Limb (tissue), 2 donors: ENCODE results near the gene C9orf72.
"Not testable (repeated sequence)": the region's sequence is repeated elsewhere in the genome, so short reads cannot be mapped to it uniquely, and the experiment has no call there.

Source experiments
- DNase-seq, 2 donors: peaks; one replicate each; pipeline ENCODE4 v3.0.0-alpha.2; 2016; ENCODE audit errors: extremely low spot score in 2 of 2

The C9orf72 gene

GRCh38 chr9:27572918-27573633 is at the start of gene C9orf72:
TSS of gene C9orf72 (minus strand) at chr9:27573481. CDS start at chr9:27567120, 6,361 bp downstream.
- DNase-seq = peak in 1 of 2 donors; percentile 93

GRCh38 chr9:27622693-27623340 is 49.5 kb upstream of the C9orf72 start:
- DNase-seq = no peak

GRCh38 chr9:27619743-27620142 is 46.5 kb upstream of the C9orf72 start:
- no peak for DNase-seq

- DNase-seq = no peak
Observed at GRCh38 chr9:27618066-27618465, 44.8 kb upstream of the C9orf72 start.

- no peak for DNase-seq
Observed at GRCh38 chr9:27614551-27614950, 41.3 kb upstream of the C9orf72 start.

GRCh38 chr9:27612036-27612435 is 38.8 kb upstream of the C9orf72 start:
- DNase-seq = not testable (repeated sequence)

- DNase-seq = no peak
Observed at GRCh38 chr9:27610622-27611021, 37.3 kb upstream of the C9orf72 start.

GRCh38 chr9:27602954-27603353 is 29.7 kb upstream of the C9orf72 start:
- no peak for DNase-seq

- no peak for DNase-seq
Observed at GRCh38 chr9:27602142-27602861, 29.0 kb upstream of the C9orf72 start.

GRCh38 chr9:27601396-27601795 is 28.1 kb upstream of the C9orf72 start:
- DNase-seq = no peak

GRCh38 chr9:27600256-27600655 is 27.0 kb upstream of the C9orf72 start:
- no peak for DNase-seq

GRCh38 chr9:27599870-27600238 is 26.6 kb upstream of the C9orf72 start:
- no peak for DNase-seq

GRCh38 chr9:27599102-27599869 is 26.0 kb upstream of the C9orf72 start:
- no peak for DNase-seq

- DNase-seq = no peak
Observed at GRCh38 chr9:27595733-27596132, 22.5 kb upstream of the C9orf72 start.

GRCh38 chr9:27591672-27592071 is 18.4 kb upstream of the C9orf72 start:
- DNase-seq = no peak

- no peak for DNase-seq
Observed at GRCh38 chr9:27591093-27591492, 17.8 kb upstream of the C9orf72 start.

- DNase-seq = no peak
Observed at GRCh38 chr9:27590651-27591050, 17.4 kb upstream of the C9orf72 start.

- DNase-seq = no peak
Observed at GRCh38 chr9:27589462-27589861, 16.2 kb upstream of the C9orf72 start.

- no peak for DNase-seq
Observed at GRCh38 chr9:27586304-27586703, 13.0 kb upstream of the C9orf72 start.

- no peak for DNase-seq
Observed at GRCh38 chr9:27584931-27585330, 11.7 kb upstream of the C9orf72 start.

- DNase-seq = no peak
Observed at GRCh38 chr9:27582794-27583193, 9.5 kb upstream of the C9orf72 start.

- no peak for DNase-seq
Observed at GRCh38 chr9:27581826-27582225, 8.5 kb upstream of the C9orf72 start.
